IPS-18c (cell line): ENCODE data around the gene ZDHHC8.

Experiments used
- H3K4me3 ChIP-seq: 2 replicates; pipeline ENCODE4 v1.7.0; 2013; ENCODE audit warnings: low read depth, mild to moderate bottlenecking, low read length, moderate library complexity; ENCODE audit not compliant: insufficient read depth
- H3K9me3 ChIP-seq: one replicate; pipeline ENCODE4 v1.6.1; 2013; ENCODE audit warnings: mild to moderate bottlenecking, low read length, moderate library complexity; ENCODE audit not compliant: control insufficient read depth, insufficient read depth

ZDHHC8 gene

GRCh38 chr22:20187777-20188566, 56.4 kb downstream of the ZDHHC8 start:
- Histone ChIP-seq H3K4me3 (no peak overlapping the region), H3K9me3 (no peaks in the 10 kb centered on the region)

- no peaks in the 10 kb centered on the region for H3K9me3 ChIP-seq
- no peak overlapping the region for H3K4me3 ChIP-seq
Observed at GRCh38 chr22:20188567-20188877, 56.9 kb downstream of the ZDHHC8 start.

GRCh38 chr22:20191000-20191515, 59.5 kb downstream of the ZDHHC8 start:
- Histone ChIP-seq H3K4me3 (no peak overlapping the region), H3K9me3 (no peaks in the 10 kb centered on the region)

- no peak overlapping the region for H3K4me3 ChIP-seq
Observed at GRCh38 chr22:20191803-20192202, 60.2 kb downstream of the ZDHHC8 start.

GRCh38 chr22:20192293-20192971, 60.8 kb downstream of the ZDHHC8 start:
- H3K9me3 ChIP-seq: no peaks in the 10 kb centered on the region
- no peak overlapping the region for H3K4me3 ChIP-seq

More at GRCh38 chr22:20191803-20192202, 60.2 kb downstream of the ZDHHC8 start:
- no peaks in the 10 kb centered on the region for H3K9me3 ChIP-seq

- Histone ChIP-seq H3K4me3 (no peak overlapping the region), H3K9me3 (no peaks in the 10 kb centered on the region)
Observed at GRCh38 chr22:20192972-20193760, 61.6 kb downstream of the ZDHHC8 start.

- H3K4me3 ChIP-seq: no peak overlapping the region
- H3K9me3 ChIP-seq: no peaks in the 10 kb centered on the region
Observed at GRCh38 chr22:20193761-20194494, 62.3 kb downstream of the ZDHHC8 start.

- no peak overlapping the region for H3K4me3 ChIP-seq
- no peaks in the 10 kb centered on the region for H3K9me3 ChIP-seq
Observed at GRCh38 chr22:20194681-20195593, 63.3 kb downstream of the ZDHHC8 start.

- Histone ChIP-seq H3K9me3 (no peaks in the 10 kb centered on the region), H3K4me3 (no peak overlapping the region)
Observed at GRCh38 chr22:20196094-20196842, 64.7 kb downstream of the ZDHHC8 start.
